HCT116 (cell line): ENCODE results near the gene SLC30A9. TPM values are rescaled to one million over a fixed set of nuclear protein-coding genes. Genes with fewer than 3 reads are reported as not detected.

Experiments
- ATAC-seq: fragments of 200-7000 bp; cut with Tn5 transposase; 2 replicates; pipeline ENCODE4 v1.9.1; 2020; ENCODE audit warnings: mild to moderate bottlenecking, moderate library complexity
- BruUV-seq: library from RNA; stranded (reverse); fragments of 400-500 nt; replicated peaks from 2 replicates; lab custom pipeline; 2021; lab: Mats Ljungman, UMichigan
- CTCF ChIA-PET: fragments of 300-600 bp; sonication (Branson Sonifier 250); formaldehyde crosslinking; loops from one replicate; lab custom pipeline; 2021; ENCODE audit warnings: antibody characterized with exemption; lab: Charles Lee
- POLR2A ChIA-PET: fragments of 300-600, 350-600 bp; sonication (Branson Sonifier 250); formaldehyde crosslinking; loops from one replicate; lab custom pipeline; 2021; ENCODE audit warnings: antibody characterized with exemption; lab: Charles Lee
- RAD21 ChIA-PET, 2 experiments: fragments of 300-600 bp; sonication (Branson Sonifier 250); formaldehyde crosslinking; loops; one replicate each; lab custom pipeline; 2023; ENCODE audit warnings: low total read pairs in 2 of 2; ENCODE audit not compliant: uncharacterized antibody in 2 of 2, unreplicated experiment in 2 of 2, low non-redundant PET in 1 of 2; lab: Charles Lee
- DNase-seq: peaks from one replicate; pipeline ENCODE4 v3.0.0-alpha.2; 2010; ENCODE audit warnings: low read depth, low spot score
- H2AFZ ChIP-seq: fragments of 200-600 bp; shearing (Covaris generic), sonication (generic); 2 replicates; pipeline ENCODE4 v1.6.1; 2017; ENCODE audit warnings: low read depth, mixed run types, mixed read lengths, antibody characterized with exemption, low read length; ENCODE audit not compliant: poor library complexity, severe bottlenecking
- H3K27ac ChIP-seq: 2 replicates; pipeline ENCODE4 v1.5.1; 2012; ENCODE audit warnings: low read depth, low read length
- H3K27me3 ChIP-seq: fragments of 200-600 bp; sonication (generic); 2 replicates; pipeline ENCODE4 v1.6.1; 2016; ENCODE audit warnings: mixed run types, low read length, mixed read lengths; ENCODE audit not compliant: insufficient read depth
- H3K36me3 ChIP-seq, 2 experiments: fragments of 200-500 bp in 1 of 2; fragments of 200-600 bp in 1 of 2; sonication (Bioruptor generic) in 1 of 2; sonication (generic) in 1 of 2; 2 replicates each; pipeline versions ENCODE4 v1.5.1 to v1.6.1; 2014 to 2016; ENCODE audit warnings: low read length in 2 of 2, inconsistent platforms in 1 of 2, mixed read lengths in 1 of 2, mixed run types in 1 of 2; ENCODE audit not compliant: insufficient read depth in 2 of 2, control insufficient read depth in 1 of 2
- H3K4me1 ChIP-seq, 2 experiments: fragments of 200-600 bp in 1 of 2; sonication (generic) in 1 of 2; 2 replicates each; pipeline versions ENCODE4 v1.5.1 to v1.6.1; 2012 to 2017; ENCODE audit warnings: low read length in 2 of 2, inconsistent platforms in 1 of 2, mild to moderate bottlenecking in 1 of 2, mixed read lengths in 1 of 2, mixed run types in 1 of 2, moderate library complexity in 1 of 2; ENCODE audit not compliant: insufficient read depth in 2 of 2, control insufficient read depth in 1 of 2
- H3K4me2 ChIP-seq: fragments of 200-600 bp; sonication (generic); 2 replicates; pipeline ENCODE4 v1.6.1; 2017; ENCODE audit warnings: mixed run types, low read length, mixed read lengths
- H3K4me3 ChIP-seq, 2 experiments: fragments of 200-600 bp in 1 of 2; sonication (generic) in 1 of 2; replicated peaks in 1 of 2; 2 replicates each; pipeline ENCODE4 v1.5.1; 2011 to 2016; ENCODE audit warnings: low read length in 2 of 2, control low read depth in 1 of 2, low read depth in 1 of 2, mild to moderate bottlenecking in 1 of 2, mixed read lengths in 1 of 2, mixed run types in 1 of 2
- H3K79me2 ChIP-seq: fragments of 200-600 bp; sonication (generic); 2 replicates; pipeline ENCODE4 v1.6.1; 2017; ENCODE audit warnings: mild to moderate bottlenecking, mixed run types, low read length, moderate library complexity, mixed read lengths; ENCODE audit not compliant: insufficient read depth
- H3K9ac ChIP-seq: fragments of 200-600 bp; sonication (generic); 2 replicates; pipeline ENCODE4 v1.6.1; 2016; ENCODE audit warnings: low read length, mixed read lengths
- H3K9me2 ChIP-seq: fragments of 200-600 bp; sonication (generic), shearing (Covaris generic); 2 replicates; pipeline ENCODE4 v1.6.1; 2017; ENCODE audit warnings: mixed run types, mild to moderate bottlenecking, moderate library complexity; ENCODE audit not compliant: insufficient read depth
- H3K9me3 ChIP-seq, 2 experiments: fragments of 200-500 bp in 1 of 2; fragments of 200-600 bp in 1 of 2; sonication (Bioruptor generic) in 1 of 2; sonication (generic) in 1 of 2; 2 replicates each; pipeline ENCODE4 v1.6.1; 2014 to 2017; ENCODE audit warnings: low read length in 2 of 2, mixed read lengths in 2 of 2, inconsistent platforms in 1 of 2, low read depth in 1 of 2, mild to moderate bottlenecking in 1 of 2, mixed run types in 1 of 2, moderate library complexity in 1 of 2; ENCODE audit not compliant: control insufficient read depth in 1 of 2, insufficient read depth in 1 of 2
- H4K20me1 ChIP-seq: fragments of 200-600 bp; sonication (generic), shearing (Covaris generic); 2 replicates; pipeline ENCODE4 v1.6.1; 2017; ENCODE audit warnings: mixed run types, mild to moderate bottlenecking, moderate library complexity; ENCODE audit not compliant: insufficient read depth
- ATF3 ChIP-seq: IDR thresholded peaks from 2 replicates; pipeline ENCODE4 v1.6.1; 2012
- EZH2phosphoT487 ChIP-seq: fragments of 200-600 bp; IDR thresholded peaks from 2 replicates; pipeline ENCODE4 v1.6.1; 2018; ENCODE audit warnings: antibody characterized with exemption, borderline replicate concordance
- POLR2AphosphoS5 ChIP-seq: IDR thresholded peaks from 2 replicates; pipeline ENCODE4 v1.6.1; 2011; ENCODE audit warnings: mild to moderate bottlenecking, low read depth, low read length, moderate library complexity
- SP1 ChIP-seq: IDR thresholded peaks from 2 replicates; pipeline ENCODE4 v1.6.1; 2012; ENCODE audit warnings: low read depth
- SRF ChIP-seq: IDR thresholded peaks from 2 replicates; pipeline ENCODE4 v1.6.1; 2012; ENCODE audit warnings: low read depth
- intact Hi-C: fragments of 100-400 bp; cut with micrococcal nuclease; formaldehyde crosslinking; loops from 2 replicates; pipeline ENCODE4 v1.10.0; 2022
- total RNA-seq: library from RNA; stranded (reverse); gene quantifications from one replicate; pipeline ENCODE4 v1.2.1, GENCODE V29; 2021; ENCODE audit not compliant: unreplicated experiment
- TF ChIP-seq, protein P1 (sequence below): IDR thresholded peaks from 2 replicates; pipeline ENCODE4 v1.6.1; 2012; ENCODE audit warnings: low read depth

The SLC30A9 gene
- total RNA-seq, 1 experiment from 2014 or later: 67.4 TPM

- no peak overlapping the region for H3K27ac ChIP-seq
- BruUV-seq: no TSS peak
- no peaks in the 10 kb centered on the region for H4K20me1 ChIP-seq
- ChIA-PET RAD21 (no interaction called here), POLR2A (no interaction called here), CTCF (no interaction called here)
- no peaks in the 10 kb centered on the region for H3K27me3 ChIP-seq
- no peaks in the 10 kb centered on the region for H3K4me1 ChIP-seq
- intact Hi-C loops: no loop called here
- H2AFZ ChIP-seq: no peak overlapping the region
- no peak overlapping the region for H3K9ac ChIP-seq
- DNase-seq: no peak
- no peaks in the 10 kb centered on the region for H3K9me3 ChIP-seq
- H3K4me2 ChIP-seq: no peak overlapping the region
- no peak overlapping the region for H3K4me3 ChIP-seq
- no peak for ATAC-seq
- H3K79me2 ChIP-seq: no peaks in the 10 kb centered on the region
- H3K36me3 ChIP-seq: no peaks in the 10 kb centered on the region
- H3K9me2 ChIP-seq: no peaks in the 10 kb centered on the region
- TF ChIP-seq POLR2AphosphoS5: no peak
- no peak for TF ChIP-seq ATF3
- TF ChIP-seq SRF: no peak
- TF ChIP-seq SP1: no peak
- TF ChIP-seq EZH2phosphoT487: no peak
- TF ChIP-seq, protein P1, sequence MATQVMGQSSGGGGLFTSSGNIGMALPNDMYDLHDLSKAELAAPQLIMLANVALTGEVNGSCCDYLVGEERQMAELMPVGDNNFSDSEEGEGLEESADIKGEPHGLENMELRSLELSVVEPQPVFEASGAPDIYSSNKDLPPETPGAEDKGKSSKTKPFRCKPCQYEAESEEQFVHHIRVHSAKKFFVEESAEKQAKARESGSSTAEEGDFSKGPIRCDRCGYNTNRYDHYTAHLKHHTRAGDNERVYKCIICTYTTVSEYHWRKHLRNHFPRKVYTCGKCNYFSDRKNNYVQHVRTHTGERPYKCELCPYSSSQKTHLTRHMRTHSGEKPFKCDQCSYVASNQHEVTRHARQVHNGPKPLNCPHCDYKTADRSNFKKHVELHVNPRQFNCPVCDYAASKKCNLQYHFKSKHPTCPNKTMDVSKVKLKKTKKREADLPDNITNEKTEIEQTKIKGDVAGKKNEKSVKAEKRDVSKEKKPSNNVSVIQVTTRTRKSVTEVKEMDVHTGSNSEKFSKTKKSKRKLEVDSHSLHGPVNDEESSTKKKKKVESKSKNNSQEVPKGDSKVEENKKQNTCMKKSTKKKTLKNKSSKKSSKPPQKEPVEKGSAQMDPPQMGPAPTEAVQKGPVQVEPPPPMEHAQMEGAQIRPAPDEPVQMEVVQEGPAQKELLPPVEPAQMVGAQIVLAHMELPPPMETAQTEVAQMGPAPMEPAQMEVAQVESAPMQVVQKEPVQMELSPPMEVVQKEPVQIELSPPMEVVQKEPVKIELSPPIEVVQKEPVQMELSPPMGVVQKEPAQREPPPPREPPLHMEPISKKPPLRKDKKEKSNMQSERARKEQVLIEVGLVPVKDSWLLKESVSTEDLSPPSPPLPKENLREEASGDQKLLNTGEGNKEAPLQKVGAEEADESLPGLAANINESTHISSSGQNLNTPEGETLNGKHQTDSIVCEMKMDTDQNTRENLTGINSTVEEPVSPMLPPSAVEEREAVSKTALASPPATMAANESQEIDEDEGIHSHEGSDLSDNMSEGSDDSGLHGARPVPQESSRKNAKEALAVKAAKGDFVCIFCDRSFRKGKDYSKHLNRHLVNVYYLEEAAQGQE: no peak
Measured at GRCh38 chr4:41976775-41977516, 13.4 kb upstream of the SLC30A9 start.
